Activated CD4-positive, alpha-beta T cell treated with anti-CD3 and anti-CD28 coated beads, Interleukin-2, amount 50 U/mL, for 48 hours (primary cell): ENCODE results near the gene IRX2.

ENCODE experiments used
- DNase-seq, 2 experiments: peaks; one replicate each; pipeline ENCODE4 v3.0.0-alpha.2; 2020

The IRX2 gene

DNA sequence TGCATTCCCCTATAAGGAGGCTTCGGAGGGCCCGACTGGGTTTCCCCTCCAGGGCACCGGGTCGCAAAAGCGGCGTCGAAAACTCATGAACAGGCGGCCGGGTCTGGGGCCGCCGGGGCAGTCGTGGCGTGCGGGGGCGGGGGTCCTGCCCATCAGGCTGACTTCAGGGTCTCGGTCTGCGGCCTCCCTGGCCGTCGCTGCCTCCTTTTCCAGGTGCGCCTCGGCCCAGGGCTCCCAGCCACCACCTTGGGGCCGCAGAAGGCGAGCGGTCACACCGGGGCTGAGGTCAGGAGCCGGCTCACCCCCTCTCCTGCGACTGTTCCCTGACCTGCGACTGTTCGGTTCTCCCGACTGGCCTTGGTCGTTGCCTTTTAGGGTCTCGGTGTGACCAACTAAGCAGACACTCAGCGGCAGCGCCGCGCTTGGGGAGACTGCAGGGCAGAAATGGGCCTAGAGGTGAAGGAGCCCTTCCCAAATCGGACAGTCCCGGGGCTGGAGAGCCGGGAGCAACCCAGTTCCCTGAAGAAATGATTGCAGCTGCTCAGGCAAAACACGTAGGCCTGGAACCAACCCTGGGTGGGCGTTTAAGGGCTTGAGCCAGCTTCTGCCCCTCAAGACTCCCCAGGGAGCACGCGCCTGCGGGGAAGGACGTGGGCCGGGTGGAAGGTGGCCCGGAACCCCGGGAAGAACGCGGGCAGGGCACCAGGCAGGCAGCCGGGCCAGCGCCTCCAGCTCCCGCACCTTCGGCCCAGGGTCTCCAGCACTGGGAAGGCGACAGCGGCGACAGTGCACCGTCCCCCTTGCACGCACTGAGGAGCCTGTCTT lies 11.2 kb downstream of the IRX2 start:
- no peak for DNase-seq

DNA sequence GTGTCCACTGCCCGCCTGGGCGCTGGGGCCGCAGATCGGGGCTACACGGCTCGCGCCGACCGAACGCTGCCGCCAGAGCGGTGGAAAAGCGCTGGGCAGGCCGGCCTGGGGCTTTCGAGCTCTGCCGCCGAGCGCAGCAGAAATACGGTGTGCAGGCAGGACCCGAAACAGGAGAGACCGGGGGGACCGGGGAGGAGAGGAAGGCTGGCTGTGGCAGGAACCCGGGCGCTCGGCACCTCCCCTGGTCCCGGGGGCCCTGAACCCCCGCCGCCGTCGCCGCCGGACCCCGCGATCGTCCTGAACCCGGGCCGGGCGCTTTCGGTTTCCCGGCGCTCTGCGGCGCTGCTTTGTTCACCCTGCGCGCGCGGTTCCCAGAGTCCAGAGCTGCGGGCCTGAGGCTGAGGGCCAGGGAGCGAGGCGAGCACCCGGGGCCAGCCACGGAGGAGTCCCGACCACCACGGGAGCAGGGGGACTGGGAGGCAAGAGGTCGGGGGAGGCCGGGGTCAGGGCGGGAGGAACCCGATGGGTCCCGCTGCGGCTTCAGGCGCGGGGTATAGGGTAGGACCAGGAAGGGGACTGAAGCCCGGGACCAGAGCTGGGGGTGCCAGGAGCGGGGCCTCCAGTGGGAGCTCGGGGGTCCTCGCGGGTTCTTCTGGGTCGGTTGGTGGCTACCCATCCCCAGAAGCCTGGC lies 12.0 kb downstream of the IRX2 start:
- DNase-seq = no peak

DNA sequence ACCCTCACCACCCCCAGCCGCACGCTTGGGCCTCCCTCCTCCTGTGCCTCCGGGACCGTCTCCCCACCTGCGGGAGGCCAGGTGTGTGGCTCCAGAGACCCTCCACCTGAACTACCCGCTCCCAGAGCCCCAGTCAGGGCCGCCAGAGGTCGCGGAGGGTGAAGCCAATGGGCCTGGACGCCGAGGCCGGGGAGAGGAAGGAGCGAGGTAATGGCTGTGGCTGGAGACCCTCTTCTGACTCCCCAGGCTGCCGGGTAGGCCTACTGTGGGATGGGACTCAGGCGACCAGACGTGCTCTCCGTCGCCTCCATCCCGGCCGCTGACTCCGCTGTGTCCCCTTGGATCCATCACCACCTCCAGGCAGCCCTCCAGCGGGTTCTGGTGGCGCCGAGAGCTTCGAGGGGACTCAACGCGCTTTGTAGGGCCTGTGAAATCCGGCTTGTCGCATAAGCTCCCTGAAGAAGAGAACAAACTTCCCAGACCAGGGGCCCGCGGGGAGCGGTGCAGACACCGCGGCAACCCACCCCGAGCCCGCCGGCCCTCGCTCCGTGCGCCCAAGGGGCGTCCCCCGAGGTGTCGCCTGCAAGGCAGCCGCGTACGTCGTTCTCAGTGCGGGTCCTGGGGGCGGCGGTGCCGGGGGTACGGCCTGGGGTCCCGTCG lies 12.6 kb downstream of the IRX2 start:
- no peak for DNase-seq

DNA sequence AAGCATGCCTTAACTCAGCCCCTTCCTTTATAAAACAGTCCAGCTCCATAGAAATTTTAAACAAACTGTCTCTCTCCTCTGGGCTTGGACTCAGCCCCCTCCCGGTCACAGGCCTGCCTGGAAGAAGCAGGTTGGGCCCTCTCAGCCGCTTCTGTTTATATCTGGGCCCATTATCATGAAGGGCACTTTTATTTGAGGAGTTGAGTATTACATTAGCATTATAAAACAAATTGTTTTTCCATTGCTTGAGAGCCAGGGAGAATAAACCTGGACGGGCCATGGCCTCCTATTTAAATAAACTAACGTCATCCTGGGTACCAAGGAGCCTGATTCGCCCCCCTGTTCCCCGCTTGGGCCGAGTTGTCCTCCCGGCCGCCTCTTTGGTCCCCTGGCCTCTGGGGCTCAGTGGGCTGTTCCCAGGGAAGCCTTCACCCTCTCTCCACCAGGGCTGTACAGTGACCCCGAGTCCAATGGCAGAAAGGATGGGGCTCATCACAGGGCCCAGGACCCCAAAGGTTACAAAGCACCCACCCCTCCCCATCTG lies 13.2 kb downstream of the IRX2 start:
- no peak for DNase-seq

DNA sequence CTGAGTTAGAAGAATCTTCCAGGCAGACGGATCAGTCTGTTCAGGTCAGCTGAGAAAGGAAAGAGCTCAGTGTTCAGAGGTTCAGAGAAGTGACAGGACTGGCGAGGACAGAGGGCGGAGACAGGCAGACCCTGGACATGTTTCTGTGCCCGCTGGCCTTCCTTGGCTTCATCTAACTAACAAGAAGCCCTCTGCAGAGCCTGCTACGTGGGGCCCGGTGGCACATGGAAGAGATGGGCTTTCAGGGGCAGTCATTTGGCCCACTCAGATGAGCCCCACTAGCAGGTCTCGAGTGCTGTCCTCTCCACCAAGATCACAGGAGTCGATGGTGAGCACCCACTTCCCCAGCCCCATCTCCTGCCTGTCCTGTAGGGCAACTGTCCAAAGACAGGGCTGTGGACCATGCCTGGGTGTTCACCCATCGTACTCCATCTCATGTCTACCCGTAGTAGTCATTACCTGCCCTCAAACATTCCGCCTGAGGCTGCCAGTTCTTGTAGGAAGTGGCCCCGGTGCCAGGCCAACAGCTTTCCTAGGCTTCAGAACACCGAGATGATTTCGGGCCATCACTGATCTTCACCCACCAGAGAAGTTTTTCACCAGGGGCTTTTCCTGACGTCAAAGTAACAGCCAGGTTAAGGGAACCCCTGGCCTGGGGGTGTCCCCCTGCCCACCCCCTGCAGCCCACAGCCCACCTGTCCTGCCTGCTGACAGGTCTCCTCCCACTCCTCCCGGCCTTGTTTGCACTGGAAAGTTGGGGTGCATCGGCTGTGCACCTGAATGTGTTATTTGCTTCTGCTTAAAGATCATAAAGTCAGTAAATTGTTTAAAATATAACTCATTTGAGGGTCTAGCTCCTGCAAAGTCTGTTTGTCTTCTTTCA lies 14.0 kb downstream of the IRX2 start:
- DNase-seq = no peak

DNA sequence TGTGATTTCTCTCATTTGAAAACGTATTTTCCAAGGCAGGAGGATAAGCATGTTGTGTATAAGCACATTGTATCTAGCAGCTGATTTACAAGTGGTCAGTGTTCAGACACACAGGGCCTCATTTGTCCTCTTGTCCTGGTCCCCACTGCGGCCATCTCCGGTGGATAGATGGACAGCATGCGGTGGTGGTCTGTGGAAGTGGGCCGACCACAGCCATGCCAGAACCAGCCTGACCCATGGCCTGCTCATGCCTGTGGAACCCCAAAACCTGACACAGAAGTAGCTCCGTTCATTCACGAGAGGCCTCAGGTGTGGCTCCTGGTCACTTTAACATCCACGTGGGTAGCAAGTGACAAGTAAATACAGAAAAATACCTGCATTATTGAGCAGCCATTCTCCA lies 14.6 kb downstream of the IRX2 start:
- no peak for DNase-seq

DNA sequence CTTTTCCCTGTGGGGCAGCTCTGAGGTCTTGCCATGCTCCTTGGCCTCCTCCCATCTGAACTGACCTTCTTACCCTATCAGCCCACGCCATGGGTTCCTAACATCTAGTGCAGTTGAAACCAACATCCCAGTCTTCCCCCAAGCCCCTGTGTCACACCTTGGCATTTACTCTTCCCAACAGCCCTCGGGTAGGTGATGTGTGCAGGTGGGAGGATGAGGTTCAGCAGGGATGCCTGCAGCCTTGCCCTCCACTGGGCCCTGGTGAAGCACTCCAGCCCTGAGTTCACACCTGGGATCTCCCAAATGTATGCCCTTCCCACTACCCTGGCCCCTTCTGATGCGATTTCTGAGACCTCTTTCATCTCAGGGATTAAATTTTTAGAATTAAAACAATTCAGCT lies 15.5 kb downstream of the IRX2 start:
- DNase-seq = no peak

DNA sequence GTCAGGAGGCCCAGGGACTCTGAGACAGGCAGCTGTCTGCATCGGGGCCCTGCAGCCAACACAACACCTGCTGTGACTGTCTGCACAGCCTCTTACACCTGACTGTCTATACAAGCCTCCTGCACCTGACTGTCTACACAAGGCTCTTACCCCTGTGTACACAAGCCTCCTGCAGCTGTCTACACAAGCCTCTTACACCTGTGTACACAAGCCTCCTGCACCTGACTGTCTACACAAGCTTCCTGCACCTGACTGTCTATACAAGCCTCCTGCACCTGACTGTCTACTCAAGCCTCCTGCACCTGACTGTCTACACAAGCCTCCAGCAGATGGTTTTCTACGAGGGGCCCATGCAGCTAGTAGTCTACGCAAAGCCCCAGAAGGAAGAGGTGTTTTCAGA lies 18.6 kb downstream of the IRX2 start:
- DNase-seq = no peak

DNA sequence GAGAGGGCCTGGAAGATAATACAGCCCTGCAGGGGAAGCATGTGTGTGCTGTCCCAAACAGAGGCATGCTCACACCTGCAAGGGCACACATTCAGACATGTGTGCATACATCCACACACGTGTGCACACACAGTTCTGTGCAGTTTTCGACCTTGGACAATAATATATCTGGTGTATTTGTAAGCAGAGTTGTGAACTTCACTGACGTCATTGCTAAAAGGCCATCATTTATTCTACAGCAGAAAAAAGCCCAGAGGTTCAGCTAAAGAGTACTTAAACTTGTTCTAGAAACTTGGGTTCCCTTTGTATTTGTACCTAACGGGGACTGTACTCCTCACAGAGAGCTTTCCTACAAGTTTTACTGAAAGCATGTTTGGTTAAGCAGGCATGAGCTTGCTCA lies 19.5 kb downstream of the IRX2 start:
- no peak for DNase-seq

DNA sequence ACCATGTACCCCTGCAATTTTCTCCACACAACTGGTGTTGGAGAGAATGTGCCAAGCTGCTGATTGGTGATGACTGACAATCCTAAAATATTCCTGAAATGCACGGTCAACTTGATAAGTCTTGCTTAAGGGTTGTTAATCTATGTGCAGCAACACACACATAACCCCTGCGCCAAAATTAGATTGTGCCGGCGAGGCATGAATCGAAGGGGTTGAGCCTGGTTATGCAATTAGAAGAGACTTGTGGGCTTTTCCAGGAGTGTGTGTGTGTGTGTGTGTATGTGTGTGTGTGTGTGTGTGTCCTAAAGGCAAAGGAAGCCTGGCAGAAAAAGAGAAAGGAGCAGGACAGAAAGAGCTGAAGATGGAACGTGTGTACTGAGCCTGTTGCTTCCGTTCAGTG lies 22.3 kb downstream of the IRX2 start:
- DNase-seq = no peak

DNA sequence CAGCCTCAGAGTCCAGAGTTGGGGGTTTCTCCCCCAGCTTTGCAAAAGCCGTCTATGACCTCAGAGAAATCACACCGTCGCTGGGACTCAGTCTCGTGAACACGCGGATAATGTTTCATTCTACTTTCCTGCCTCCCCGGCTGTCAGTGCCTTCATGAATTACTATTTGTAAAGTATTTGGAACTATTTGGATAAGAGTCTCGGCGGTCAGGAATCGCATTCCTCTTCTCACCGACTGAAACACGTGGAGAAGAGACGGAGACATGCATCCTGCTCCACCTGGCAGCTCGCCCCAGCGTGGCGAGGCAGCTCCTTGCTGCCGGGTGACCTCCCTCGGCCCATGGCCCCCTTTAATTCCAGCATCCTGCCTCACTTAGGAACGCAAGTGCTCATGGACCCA lies 23.9 kb downstream of the IRX2 start:
- DNase-seq = no peak

DNA sequence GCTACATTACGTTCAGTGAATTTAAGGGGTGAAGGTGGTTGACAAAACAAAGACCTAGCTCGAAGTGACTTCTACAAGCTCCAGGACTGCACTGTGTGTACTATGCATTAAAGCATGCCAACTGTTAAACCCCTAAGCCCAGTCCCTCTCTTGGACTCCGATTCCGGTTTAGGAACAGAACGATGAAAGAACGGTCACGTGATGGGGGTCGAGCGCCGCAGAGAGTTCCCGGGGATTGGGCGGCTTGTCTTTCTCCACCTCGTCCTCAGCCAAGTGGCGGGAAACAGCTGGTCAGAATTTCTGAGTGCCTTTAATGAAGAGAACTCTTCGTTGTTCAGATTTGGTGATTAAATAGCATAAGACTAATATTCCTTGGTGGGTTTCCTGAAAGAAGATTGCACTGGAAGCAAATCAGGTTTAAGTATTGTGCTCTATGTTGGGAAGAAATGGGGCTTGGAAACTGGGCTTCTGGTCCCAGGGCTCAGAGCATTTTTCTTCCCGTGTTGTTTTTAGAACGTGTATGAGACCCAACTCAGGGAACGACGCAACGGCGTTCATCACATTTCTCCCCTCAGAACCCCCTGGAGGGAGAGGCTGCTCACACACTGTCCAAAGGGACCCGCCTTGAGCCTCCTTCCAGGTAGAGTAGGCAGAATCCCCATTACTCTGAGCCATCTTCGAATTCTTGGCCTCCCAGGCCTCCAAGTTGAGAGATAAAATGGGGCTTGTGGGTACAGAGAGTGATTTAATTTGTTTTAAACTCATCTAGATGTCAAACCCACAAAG lies 25.3 kb downstream of the IRX2 start:
- no peak for DNase-seq

DNA sequence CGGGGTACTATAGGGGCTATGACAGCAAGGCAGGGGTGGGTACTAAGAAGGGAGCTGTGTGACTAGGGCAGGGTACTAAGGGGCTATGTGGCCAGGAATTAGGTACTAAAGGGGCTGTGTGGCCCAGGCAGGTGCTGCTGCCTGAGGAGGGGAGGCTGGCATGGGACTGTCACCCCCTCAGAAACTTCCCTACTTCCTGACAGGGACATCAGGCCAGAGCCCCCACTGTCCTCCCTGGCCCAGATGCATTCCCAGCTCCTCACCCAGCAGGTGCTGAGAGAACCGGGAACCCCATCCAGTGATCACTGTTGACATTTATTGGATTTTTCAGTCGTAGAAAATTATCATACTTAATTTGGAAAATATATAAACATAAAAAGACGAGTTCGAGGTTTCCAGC lies 26.6 kb downstream of the IRX2 start:
- DNase-seq = no peak

DNA sequence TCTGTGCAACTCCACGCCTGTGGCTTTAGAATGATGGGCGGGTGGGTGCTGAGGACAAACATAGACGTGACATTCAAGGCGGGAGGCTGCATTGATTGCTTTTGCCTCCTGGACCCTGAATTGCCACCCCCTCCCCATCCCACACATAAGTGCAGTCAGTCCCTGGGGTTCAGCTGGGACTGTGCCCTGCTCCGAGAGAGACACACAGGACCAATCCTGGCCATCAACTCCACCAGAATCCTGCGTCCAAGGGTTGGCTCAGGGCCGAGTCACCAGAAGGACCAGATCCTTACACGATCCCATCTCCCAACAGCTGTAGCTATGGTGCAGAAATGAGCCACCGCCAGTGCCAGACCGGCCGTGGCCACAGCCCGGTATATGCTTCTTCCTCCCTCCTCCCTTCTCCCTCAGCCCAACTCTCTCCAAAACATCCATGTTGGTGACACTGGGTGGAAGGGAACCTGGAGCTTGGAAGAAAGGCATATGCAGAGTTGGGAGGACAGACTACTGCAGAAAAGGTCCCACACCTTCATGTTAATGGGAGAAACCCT lies 27.4 kb downstream of the IRX2 start:
- DNase-seq = no peak

DNA sequence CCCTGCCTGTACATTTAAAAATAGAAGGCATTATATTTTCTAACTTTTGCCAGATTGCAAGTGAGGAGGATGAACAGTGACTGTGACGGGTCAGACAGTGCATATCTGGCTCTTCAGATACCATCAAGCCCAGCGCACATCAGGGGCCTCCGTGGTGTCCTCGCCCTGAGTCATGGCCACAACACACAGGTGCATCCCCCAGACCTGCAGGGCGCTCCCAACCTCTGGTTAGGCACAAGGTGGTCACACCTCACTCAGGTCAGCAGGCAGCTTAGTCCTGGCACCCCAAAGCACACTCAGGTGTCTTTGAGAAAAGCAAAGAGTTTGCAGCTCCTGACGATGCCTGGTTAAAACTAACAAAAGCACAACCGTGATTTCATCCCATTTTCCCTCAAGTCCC lies 28.6 kb downstream of the IRX2 start:
- DNase-seq = no peak

DNA sequence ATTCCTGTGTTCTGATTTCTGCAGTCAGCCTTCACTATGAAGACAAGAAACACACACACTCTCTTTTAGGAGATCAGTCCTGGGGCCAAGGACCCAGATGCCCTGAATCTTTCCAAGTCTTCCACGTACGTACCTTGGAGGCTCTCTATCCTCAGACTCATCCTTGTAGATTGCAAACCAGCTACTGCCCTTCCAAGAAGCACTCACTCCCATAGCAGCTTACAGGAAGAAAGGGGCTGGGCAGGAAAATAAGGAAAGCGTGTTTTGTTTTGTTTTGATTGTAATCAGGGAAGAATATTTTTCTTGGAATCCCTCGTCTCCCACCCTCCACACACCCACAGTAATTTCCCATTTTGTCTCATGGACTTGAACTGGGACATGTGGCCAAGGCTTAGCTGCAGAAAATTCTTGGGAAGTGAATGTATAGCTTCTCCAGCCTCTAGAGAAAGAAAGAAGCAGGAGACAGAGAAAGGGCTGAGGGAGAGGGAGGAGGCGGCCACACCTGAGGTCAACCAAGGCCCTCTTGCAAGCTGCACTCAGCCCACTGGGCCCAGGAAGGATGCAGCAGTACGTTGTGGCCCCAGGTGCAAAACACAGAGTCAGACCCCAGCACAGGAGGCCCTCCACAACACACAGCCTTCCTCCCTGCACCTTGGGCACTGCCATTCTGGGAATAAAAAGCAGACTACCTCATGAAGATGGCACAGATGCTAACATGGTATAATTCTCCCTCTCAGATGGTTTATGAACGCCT lies 29.9 kb downstream of the IRX2 start:
- DNase-seq = no peak

DNA sequence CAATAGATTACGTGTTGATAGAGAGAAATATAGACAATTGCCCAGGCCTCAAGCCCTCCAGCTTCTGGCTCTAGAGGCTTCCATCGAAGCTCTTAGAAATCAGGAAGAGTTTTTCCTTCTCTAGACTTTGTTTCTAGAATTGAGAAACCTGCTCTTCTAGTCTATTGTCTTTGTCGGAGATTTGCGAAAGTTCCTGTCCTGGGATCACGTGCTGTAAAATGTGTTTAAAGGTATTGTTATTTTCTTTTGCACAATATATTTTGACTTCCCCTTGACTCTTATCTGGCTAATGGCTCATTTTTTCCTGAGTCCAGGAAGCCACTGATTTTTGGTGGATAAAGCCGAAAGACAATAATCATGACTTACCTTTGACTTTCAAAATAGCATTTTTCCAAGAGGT lies 32.1 kb downstream of the IRX2 start:
- DNase-seq = no peak

DNA sequence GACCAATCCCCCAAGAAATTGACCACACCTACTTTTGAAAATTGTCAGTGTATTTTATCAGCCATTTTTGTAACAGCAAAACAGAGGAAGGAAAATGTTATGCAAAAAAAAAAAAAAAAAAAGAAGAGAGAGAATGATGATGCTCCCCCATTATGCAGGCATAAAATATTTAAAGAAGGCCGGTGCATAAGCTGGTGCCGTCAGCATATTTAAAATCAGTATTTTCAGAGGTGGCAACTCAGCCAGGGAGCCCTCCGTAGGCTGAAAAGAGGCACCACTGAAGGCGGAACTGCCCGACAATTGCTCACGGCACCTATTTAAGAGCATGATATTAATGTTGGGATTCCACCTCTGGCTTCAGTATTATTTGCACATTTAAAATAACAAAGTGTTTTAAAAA lies 33.4 kb downstream of the IRX2 start:
- no peak for DNase-seq

DNA sequence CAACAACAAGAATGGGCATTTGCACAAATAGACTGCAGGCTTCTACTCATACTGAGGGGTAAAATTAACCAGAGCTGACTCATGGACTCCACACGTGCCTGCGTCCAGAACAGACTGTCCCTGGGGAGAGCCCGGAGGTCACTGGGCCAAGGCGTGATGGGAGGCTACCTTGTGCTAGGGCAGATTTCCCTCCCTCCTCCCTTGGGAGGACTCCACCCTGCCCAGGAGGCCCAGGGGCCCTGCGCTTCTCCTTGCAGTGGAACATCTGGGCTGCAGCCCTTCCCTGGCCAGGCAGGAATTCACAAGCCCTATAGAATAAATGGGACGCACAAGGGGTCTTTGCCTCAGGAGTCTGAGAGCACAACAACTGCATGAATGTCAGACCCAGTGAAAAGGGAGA lies 35.6 kb downstream of the IRX2 start:
- DNase-seq = no peak

DNA sequence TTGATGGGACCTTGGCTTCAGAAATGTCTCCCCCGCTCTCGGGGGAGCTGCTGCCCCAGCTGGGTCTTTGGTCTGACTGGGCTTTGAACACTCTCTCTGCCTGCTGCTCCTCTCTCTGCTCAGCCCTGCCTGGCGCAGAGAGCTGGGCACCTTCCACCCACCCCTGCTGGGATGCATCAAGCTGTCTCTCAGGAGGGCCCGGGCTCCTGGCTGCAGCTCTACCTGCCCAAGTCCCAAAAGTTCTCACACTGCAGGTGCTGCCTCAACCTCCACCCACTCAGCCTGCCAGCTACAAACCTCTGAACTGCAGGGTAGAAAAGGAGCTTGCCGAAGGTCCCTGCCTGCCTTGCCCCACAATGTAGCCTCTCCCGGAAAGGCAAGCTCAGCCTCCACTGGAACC lies 36.7 kb downstream of the IRX2 start:
- DNase-seq = no peak

DNA sequence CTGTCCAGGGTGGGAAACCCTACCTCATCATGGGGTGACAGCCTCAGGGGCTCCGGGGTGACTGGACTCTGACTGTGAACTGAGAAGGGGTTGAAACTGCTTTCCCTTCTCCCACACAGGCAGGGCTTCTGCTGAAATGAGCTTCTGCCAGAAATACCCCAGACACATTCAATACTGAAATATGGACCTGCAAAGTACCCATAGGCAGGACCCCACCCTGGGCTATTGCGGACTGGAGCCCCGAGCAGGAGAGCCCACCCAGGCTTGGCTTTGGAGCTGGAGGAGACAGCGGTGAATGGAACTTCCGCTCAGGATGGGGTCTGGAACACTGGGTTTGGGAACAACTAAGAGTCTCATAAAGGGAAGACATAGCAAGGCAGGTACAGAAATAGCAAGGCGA lies 37.5 kb downstream of the IRX2 start:
- no peak for DNase-seq
